B cell (primary cell): Measurements from ENCODE around the gene SMPD3. TPM values are rescaled to one million over a fixed set of nuclear protein-coding genes. Genes with fewer than 3 reads are reported as not detected.

Experiments used
- ATAC-seq: fragments of 200-7000 bp; cut with Tn5 transposase; one replicate; pipeline ENCODE4 v1.10.0; 2021; ENCODE audit warnings: low read depth, mild to moderate bottlenecking, moderate number of reproducible peaks, moderate library complexity
- CTCF ChIA-PET: fragments of 350-600 bp; sonication (Branson Sonifier 250); formaldehyde crosslinking; loops from one replicate; lab custom pipeline; 2021; ENCODE audit warnings: antibody characterized with exemption, inconsistent platforms; lab: Charles Lee
- POLR2A ChIA-PET: fragments of 350-600 bp; sonication (Branson Sonifier 250); formaldehyde crosslinking; loops from one replicate; lab custom pipeline; 2021; ENCODE audit warnings: antibody characterized with exemption; lab: Charles Lee
- DNase-seq: peaks from one replicate; pipeline ENCODE4 v3.0.0; 2013
- H2AFZ ChIP-seq: 2 replicates; pipeline ENCODE4 v1.6.1; 2012; ENCODE audit warnings: mild to moderate bottlenecking, low read depth, low read length; ENCODE audit not compliant: insufficient read depth, poor library complexity, severe bottlenecking
- H3K27ac ChIP-seq, 2 donors: 1 replicate in 1 of 2; 2 replicates in 1 of 2; pipeline ENCODE4 v1.5.1; 2012 to 2013; ENCODE audit warnings: low read length in 2 of 2, mild to moderate bottlenecking in 2 of 2, moderate library complexity in 1 of 2
- H3K27me3 ChIP-seq, 4 experiments: fragments of 200-600 bp in 1 of 4; sonication (generic) in 1 of 4; replicated peaks in 1 of 4; 1 replicate in 2 of 4; 2 replicates in 2 of 4; pipeline versions ENCODE4 v1.6.1 to v1.7.0; 2013 to 2016; ENCODE audit warnings: low read length in 3 of 4, mild to moderate bottlenecking in 2 of 4, mixed read lengths in 1 of 4, moderate library complexity in 1 of 4; ENCODE audit not compliant: insufficient read depth in 4 of 4, control insufficient read depth in 3 of 4; ENCODE audit errors: control extremely low read depth in 1 of 4
- H3K36me3 ChIP-seq, 2 experiments: replicated peaks in 1 of 2; 1 replicate in 1 of 2; 2 replicates in 1 of 2; pipeline versions ENCODE4 v1.6.1 to v1.7.1; 2013; ENCODE audit warnings: low read length in 1 of 2; ENCODE audit not compliant: insufficient read depth in 2 of 2, control insufficient read depth in 1 of 2; ENCODE audit errors: control extremely low read depth in 1 of 2, extremely low read depth in 1 of 2
- H3K4me1 ChIP-seq, 2 donors: fragments of 200-600 bp in 1 of 2; sonication (generic) in 1 of 2; 1 replicate in 1 of 2; 2 replicates in 1 of 2; pipeline versions ENCODE4 v1.5.1 to v1.6.1; 2013 to 2017; ENCODE audit warnings: low read length in 2 of 2; ENCODE audit not compliant: control insufficient read depth in 2 of 2, insufficient read depth in 2 of 2
- H3K4me2 ChIP-seq: replicated peaks from 2 replicates; pipeline ENCODE3; 2012; ENCODE audit warnings: mild to moderate bottlenecking, low read depth, low read length; ENCODE audit not compliant: poor library complexity, severe bottlenecking
- H3K4me3 ChIP-seq, 5 experiments: fragments of 200-600 bp in 1 of 5; sonication (generic) in 1 of 5; 1 replicate in 3 of 5; 2 replicates in 2 of 5; pipeline versions ENCODE4 v1.5.1 to v1.7.0; 2011 to 2016; ENCODE audit warnings: low read length in 4 of 5, mild to moderate bottlenecking in 4 of 5, low read depth in 2 of 5, control low read depth in 1 of 5, moderate library complexity in 1 of 5; ENCODE audit not compliant: insufficient read depth in 1 of 5; ENCODE audit errors: control extremely low read depth in 1 of 5, extremely low read depth in 1 of 5
- H3K79me2 ChIP-seq: fragments of 200-600 bp; sonication (generic); one replicate; pipeline ENCODE4 v1.6.0; 2016; ENCODE audit warnings: low read length; ENCODE audit not compliant: control insufficient read depth, insufficient read depth
- H3K9ac ChIP-seq: fragments of 200-600 bp; sonication (generic); 2 replicates; pipeline ENCODE4 v1.6.1; 2017; ENCODE audit warnings: mild to moderate bottlenecking, low read length, moderate library complexity
- H3K9me3 ChIP-seq, 3 donors: one replicate each; pipeline versions ENCODE4 v1.6.1 to v1.7.1; 2013; ENCODE audit warnings: low read length in 2 of 3; ENCODE audit not compliant: control insufficient read depth in 2 of 3, insufficient read depth in 1 of 3; ENCODE audit errors: control extremely low read depth in 1 of 3
- H4K20me1 ChIP-seq: 2 replicates; pipeline ENCODE4 v1.6.0; 2012; ENCODE audit warnings: mild to moderate bottlenecking, low read length; ENCODE audit not compliant: insufficient read depth, control insufficient read depth, poor library complexity, severe bottlenecking
- H3K27ac Mint-ChIP-seq: one replicate; pipeline ENCODE4 v1.8.0; 2021; ENCODE audit warnings: mixed read lengths
- H3K27me3 Mint-ChIP-seq: one replicate; pipeline ENCODE4 v1.8.0; 2021; ENCODE audit warnings: mixed read lengths
- H3K4me1 Mint-ChIP-seq: one replicate; pipeline ENCODE4 v1.8.0; 2021; ENCODE audit warnings: mixed read lengths
- H3K4me3 Mint-ChIP-seq: one replicate; pipeline ENCODE4 v1.8.0; 2021; ENCODE audit warnings: mixed read lengths
- H3K9me3 Mint-ChIP-seq: one replicate; pipeline ENCODE4 v1.8.0; 2022; ENCODE audit warnings: mixed read lengths; ENCODE audit not compliant: insufficient read depth
- EZH2 ChIP-seq: IDR thresholded peaks from 2 replicates; pipeline ENCODE4 v1.6.1; 2012; ENCODE audit warnings: borderline replicate concordance, low read depth, mild to moderate bottlenecking, moderate library complexity, low read length; ENCODE audit not compliant: insufficient read depth, poor library complexity, severe bottlenecking
- WGBS: methylation state at CpG from one replicate; pipeline ENCODE4 v1.1.5; 2013; ENCODE audit warnings: missing lambda C conversion rate; ENCODE audit not compliant: insufficient coverage; 5-methylcytosine and 5-hydroxymethylcytosine counted together
- intact Hi-C: fragments of 100-400 bp; cut with micrococcal nuclease; formaldehyde crosslinking; loops from one replicate; pipeline ENCODE4 v1.10.0; 2022
- polyA plus RNA-seq: library from polyadenylated mRNA; depleted of rRNA; stranded (reverse); fragments of >200 nt; gene quantifications from 2 replicates; pipeline ENCODE4 v1.2.3, GENCODE V29; 2012
- total RNA-seq, 2 donors: library from RNA; stranded (reverse); fragments of 120-200 nt in 1 of 2; gene quantifications; 1 replicate in 1 of 2; 2 replicates in 1 of 2; pipeline versions ENCODE4 v1.2.3 to v1.2.4, GENCODE V29; 2013 to 2022
- TF ChIP-seq, protein P1 (sequence below): fragments of 200-600 bp; IDR thresholded peaks from one replicate; pipeline ENCODE4 v1.8.0; 2022; ENCODE audit warnings: antibody characterized with exemption, mild to moderate bottlenecking

The SMPD3 gene
- total and polyA plus RNA-seq, 2 donors (not counting 1 experiment from before 2014, with no cell fraction given), result 1.2 to 2.8 TPM

DNA sequence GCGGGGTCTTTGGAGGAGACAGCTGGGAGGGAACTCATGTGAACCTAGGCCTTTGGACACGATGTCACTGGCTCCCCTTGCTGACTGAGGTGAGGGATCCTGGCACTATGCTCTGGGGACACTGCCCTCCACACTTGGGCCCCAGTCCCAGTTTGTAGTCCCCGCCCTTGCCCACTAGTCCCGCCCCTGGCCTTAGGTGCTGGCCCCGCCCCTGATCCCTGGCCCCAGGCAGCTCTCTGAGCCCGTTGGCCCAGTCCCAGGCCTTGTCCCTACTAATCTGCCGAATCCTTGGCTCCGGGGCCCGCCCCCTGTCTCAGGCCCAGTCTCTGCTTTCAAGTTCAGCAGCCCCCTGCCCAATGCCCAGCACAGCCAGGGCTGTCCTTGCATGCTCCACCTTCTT, 61.0 kb downstream of the SMPD3 start:
- DNase-seq (no peak), ATAC-seq (no peak)
- Histone ChIP-seq H3K9me3 (no peaks in the 10 kb centered on the region), H3K4me2 (no peak overlapping the region), H3K36me3 (no peaks in the 10 kb centered on the region), H3K79me2 (no peaks in the 10 kb centered on the region), H4K20me1 (no peaks in the 10 kb centered on the region), H2AFZ (no peak overlapping the region), H3K27me3 (no peaks in the 10 kb centered on the region), H3K4me1 (peaks cover 32 to 37% of the 10 kb centered on the region in 2 donors), H3K4me3 (no peak overlapping the region), H3K27ac (no peak overlapping the region), H3K9ac (no peak overlapping the region)
- H3K27ac Mint-ChIP-seq, result no peak overlapping the region
- TF ChIP-seq, protein P1, sequence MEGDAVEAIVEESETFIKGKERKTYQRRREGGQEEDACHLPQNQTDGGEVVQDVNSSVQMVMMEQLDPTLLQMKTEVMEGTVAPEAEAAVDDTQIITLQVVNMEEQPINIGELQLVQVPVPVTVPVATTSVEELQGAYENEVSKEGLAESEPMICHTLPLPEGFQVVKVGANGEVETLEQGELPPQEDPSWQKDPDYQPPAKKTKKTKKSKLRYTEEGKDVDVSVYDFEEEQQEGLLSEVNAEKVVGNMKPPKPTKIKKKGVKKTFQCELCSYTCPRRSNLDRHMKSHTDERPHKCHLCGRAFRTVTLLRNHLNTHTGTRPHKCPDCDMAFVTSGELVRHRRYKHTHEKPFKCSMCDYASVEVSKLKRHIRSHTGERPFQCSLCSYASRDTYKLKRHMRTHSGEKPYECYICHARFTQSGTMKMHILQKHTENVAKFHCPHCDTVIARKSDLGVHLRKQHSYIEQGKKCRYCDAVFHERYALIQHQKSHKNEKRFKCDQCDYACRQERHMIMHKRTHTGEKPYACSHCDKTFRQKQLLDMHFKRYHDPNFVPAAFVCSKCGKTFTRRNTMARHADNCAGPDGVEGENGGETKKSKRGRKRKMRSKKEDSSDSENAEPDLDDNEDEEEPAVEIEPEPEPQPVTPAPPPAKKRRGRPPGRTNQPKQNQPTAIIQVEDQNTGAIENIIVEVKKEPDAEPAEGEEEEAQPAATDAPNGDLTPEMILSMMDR, result no peak
- no peak for TF ChIP-seq EZH2
- H3K9me3 Mint-ChIP-seq, result no peaks in the 10 kb centered on the region
- 93% methylated on average over 9 of the region's 9 CpGs for WGBS
- intact Hi-C loops, result no loop called here
- H3K4me3 Mint-ChIP-seq, result no peak overlapping the region
- CTCF ChIA-PET, result no interaction called here
- POLR2A ChIA-PET, result no interaction called here
- peaks cover 34% of the 10 kb centered on the region for H3K4me1 Mint-ChIP-seq
- no peaks in the 10 kb centered on the region for H3K27me3 Mint-ChIP-seq

DNA sequence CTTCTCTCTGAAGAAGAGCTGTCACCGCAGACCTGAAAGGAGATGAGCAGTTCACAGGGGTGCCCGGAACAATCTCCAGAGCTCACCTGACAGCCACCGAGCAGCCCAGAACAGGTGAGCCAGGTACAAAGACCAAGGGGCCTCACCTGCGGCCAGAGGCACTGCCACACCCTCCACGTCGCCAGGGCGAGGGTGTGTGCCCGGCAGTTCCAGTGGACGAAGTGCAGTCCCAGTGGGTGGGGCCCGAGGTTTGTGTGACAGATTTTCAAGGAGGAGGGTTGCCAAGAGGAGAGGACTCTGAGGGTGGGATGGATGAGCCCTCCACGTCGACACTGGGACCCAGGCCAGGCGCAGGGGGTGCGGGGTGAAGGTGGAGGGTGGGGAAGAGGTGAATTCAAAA, 61.7 kb downstream of the SMPD3 start:
- Mint-ChIP-seq H3K27ac (no peak overlapping the region), H3K9me3 (no peaks in the 10 kb centered on the region), H3K4me1 (peaks cover 41% of the 10 kb centered on the region), H3K27me3 (no peaks in the 10 kb centered on the region), H3K4me3 (no peak overlapping the region)
- TF ChIP-seq, protein P1, result no peak
- TF ChIP-seq EZH2, result no peak
- ATAC-seq (no peak), DNase-seq (no peak)
- H2AFZ ChIP-seq, result no peak overlapping the region
- intact Hi-C loops, result no loop called here
- no peak overlapping the region for H3K4me3 ChIP-seq
- POLR2A ChIA-PET, result no interaction called here
- H3K27ac ChIP-seq, result no peak overlapping the region
- H3K9ac ChIP-seq, result no peak overlapping the region
- 98% methylated on average over 14 of the region's 14 CpGs for WGBS
- H3K9me3 ChIP-seq, result no peaks in the 10 kb centered on the region
- H4K20me1 ChIP-seq, result no peaks in the 10 kb centered on the region
- no peak overlapping the region for H3K4me2 ChIP-seq
- no peaks in the 10 kb centered on the region for H3K27me3 ChIP-seq
- H3K36me3 ChIP-seq, result no peaks in the 10 kb centered on the region
- H3K4me1 ChIP-seq, result peaks cover 38 to 43% of the 10 kb centered on the region in 2 donors
- H3K79me2 ChIP-seq, result no peaks in the 10 kb centered on the region
- CTCF ChIA-PET, result interaction anchor here (0.9 kb wide), 1 partner anchor 225 kb away, joined by 5 read pairs; no protein-coding TSS in a partner anchor
